GM21528 (cell line): ENCODE data around the gene OSBP.
"Not testable (repeated sequence)": the region's sequence is repeated elsewhere in the genome, so short reads cannot be mapped to it uniquely, and the experiment has no call there.

ENCODE experiments used
- ATAC-seq: cut with Tn5 transposase; IDR thresholded peaks from one replicate; pipeline ENCODE4 v1.9.1; 2021; ENCODE audit warnings: mild to moderate bottlenecking, moderate library complexity; ENCODE audit not compliant: unreplicated experiment, low FRiP score

The OSBP gene

DNA sequence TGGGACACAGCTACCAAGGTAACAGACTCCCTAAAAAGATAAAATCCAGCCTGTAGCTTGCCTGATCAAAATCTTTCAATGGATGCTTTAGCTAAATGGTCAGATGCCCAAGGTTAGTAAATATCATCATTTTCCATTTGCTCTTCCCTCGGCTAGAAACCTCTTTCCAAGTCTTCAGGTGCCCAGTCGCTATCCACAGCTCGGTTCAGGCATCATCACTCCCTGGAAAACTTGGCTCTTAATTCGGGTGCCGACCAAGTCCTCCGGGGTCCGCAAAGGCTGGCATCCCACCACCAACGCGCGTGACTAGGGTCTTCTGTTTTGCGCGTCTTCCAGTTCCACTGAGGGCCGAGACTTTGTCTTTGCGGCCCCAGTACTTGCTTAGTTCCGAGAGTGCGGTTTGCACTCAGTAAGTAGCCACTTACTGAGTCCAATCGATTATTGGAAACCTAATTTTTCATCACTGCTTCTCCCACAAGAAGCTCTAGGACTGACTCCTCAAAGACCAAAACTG lies 59.9 kb downstream of the OSBP start:
- ATAC-seq = no peak

- ATAC-seq = no peak
Observed at GRCh38 chr11:59553323-59553722, 62.3 kb downstream of the OSBP start.

DNA sequence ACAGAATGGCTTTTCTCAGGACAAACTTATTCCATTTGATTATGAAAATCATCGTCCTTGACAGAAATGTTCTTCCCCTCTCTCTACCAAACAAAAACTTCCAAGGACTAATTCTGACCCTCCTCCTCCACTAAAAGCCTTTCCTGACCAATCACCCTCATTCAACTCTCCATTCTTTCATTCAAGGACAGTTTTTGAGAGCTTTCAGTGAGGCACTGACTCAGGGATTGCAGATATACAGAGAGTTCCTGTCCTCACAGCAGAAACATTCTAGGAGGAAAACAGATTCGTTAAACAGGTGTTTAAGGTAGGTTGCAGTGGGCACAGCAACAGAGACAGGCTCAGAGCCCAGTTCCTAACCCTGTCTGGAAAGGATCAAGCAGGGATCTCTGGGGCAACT lies 62.7 kb downstream of the OSBP start:
- no peak for ATAC-seq

GRCh38 chr11:59551659-59552521 lies 63.7 kb downstream of the OSBP start:
- ATAC-seq = no peak

DNA sequence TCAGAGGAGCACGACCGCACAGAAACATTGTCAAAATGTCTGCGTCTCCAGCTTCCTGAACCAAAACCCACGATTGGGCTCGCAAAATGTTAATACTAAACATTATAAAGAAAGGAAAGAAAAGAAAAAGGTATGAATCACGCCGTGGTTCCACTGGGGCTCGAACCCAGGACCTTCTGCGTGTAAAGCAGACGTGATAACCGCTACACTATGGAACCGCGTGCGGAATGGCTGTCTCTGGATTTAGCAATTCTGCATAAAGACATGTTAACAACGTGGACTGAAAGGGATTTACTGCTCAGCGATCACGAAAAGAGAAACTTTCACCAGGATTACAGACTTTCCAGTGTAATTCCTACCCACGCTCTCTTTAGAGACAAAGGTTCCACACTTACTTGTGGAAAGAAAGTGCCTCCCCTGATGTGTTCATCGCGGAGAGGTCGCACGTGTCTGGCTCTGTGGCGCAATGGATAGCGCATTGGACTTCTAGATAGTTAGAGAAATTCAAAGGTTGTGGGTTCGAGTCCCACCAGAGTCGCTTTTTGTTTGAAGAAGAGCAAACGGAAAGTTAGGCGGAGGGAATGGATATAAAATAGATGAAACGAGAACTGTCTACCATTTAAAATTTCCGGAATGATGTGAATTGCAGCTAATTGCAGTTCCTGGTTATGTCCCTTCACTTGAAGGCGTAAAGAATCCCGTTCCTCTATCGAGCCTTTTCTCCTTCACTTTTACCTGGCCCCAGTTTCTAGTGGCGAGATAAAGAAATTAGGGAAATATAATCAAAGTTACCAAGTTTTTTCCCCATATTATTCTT lies 64.5 kb downstream of the OSBP start:
- ATAC-seq = peak; percentile 48

DNA sequence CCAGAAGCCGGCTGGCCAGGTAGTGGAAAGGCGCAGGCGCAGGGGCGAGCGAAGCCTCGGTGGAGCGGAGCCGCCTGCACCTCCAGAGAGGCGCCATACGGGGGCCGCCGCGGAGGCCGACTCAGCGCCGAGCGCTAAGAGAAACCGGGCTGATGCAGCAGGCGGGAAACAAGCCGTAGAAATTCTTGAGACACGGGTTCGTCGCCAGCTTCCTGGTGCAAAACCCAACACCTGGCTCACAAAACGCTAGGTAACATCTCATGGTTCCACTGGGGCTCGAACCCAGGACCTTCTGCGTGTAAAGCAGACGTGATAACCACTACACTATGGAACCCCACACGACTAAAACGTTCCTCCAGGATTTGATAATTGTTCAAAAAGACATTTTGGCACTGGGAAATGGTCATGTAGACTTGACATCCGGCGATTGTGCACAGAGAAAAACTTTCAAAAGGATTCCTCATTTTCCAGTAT lies 65.2 kb downstream of the OSBP start:
- ATAC-seq = peak; percentile 93

- no peak for ATAC-seq
Observed at GRCh38 chr11:59548309-59548656, 67.3 kb downstream of the OSBP start.

DNA sequence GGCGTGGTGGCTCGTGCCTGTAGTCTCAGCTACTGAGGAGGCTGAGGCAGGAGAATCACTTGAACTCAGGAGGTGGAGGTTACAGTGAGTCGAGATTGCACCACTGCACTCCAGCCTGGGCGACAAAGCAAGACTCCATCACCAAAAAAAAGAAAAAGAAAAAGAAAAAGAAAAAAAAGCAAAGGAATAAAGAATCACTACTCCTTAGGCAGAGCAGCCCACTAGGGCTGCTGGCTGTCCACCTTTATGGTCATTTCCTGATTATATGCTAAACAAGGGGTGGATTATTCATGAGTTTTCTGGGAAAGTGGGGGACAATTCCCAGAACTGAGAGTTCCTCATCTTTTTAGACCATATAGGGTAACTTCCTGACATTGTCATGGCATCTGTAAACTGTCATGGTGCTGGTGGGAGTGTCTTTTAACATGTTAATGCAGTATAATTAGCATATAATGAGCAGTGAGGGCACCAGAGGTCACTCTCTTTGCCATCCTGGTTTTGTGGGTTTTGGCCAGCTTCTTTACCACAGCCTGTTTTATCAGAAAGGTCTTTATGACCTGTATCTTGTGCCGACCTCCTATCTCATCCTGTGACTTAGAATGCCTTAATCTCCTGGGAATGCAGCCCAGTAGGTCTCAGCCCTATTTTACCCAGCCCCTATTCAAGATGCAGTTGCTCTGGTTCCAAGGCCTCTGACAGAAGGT lies 67.8 kb downstream of the OSBP start:
- not testable (repeated sequence) for ATAC-seq

GRCh38 chr11:59545179-59546020 lies 70.2 kb downstream of the OSBP start:
- ATAC-seq = no peak

DNA sequence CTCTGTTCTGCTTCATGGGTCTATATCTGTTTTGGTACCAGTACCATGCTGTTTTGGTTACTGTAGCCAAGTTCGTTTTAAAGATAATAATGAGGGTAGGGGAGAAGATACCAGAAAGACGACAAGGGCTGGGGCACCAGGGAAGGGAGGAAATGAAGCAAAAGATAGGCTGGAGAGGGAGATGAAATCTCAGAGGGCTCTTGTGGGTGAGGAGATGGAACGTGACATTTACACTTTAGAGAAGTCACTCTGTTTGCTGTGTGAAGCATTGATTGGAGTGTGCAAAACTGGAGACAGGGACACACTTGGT lies 70.8 kb downstream of the OSBP start:
- no peak for ATAC-seq

DNA sequence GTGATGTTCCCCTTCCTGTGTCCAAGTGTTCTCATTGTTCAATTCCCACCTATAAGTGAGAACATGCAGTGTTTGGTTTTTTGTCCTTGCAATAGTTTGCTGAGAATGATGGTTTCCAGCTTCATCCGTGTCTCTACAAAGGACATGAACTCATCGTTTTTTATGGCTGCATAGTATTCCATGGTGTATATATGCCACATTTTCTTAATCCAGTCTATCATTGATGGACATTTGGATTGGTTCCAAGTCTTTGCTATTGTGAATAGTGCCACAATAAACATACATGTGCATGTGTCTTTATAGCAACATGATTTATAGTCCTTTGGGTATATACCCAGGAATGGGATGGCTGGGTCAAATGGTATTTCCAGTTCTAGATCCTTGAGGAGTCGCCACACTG lies 71.9 kb downstream of the OSBP start:
- not testable (repeated sequence) for ATAC-seq

DNA sequence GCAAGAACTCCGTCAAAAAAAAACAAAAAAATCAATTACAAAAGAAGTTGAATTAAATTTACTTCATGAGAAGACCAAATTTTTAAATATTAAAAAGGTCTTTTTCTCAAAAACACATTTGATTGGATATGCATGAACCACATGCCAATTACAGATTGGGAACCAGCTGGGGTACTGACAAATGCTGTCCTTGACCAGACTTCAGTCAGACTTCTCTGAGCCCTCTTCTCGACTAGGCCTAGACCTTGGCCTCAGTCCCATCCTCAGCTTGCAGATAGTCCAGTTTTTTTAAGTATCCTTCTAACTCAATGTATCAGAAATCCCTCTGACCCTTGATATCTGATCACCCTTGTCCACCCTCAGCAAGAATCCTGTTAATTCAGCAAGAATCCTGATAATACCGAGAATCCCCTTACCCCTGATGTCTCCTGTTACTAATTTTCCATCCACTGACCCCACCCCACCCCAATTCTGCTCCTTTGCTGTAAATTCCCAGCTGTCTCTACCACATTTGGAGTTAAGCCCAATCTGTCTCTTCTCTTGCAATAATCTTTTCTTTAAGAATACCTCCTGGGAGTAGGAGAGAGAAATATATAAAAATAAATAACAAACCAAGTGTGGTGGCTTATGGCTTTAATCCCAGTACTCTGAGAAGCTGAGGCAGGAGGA lies 73.3 kb downstream of the OSBP start:
- ATAC-seq = no peak

GRCh38 chr11:59534676-59535075 lies 80.9 kb downstream of the OSBP start:
- ATAC-seq = no peak

GRCh38 chr11:59532620-59533019 lies 83.0 kb downstream of the OSBP start:
- no peak for ATAC-seq

DNA sequence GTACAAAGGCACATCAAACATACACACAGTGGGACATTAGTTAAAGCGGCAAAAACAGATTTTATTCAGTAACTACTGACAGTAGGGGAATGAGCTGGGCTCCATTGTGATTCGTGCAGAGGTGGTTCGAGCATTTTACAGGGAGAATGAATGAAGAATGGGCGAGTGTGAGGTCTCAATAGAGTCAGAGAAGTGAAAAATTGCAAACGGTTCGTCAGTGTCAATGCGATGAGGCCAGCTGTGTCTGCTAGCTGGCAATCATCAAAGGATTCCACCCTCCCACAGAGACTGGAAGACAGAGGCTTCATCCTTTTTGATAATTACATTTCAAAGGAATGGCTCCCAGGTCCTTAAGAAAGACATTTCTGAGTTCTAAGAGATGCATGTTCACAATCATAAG lies 86.9 kb downstream of the OSBP start:
- ATAC-seq = no peak
